ENCODE measurements around the gene SPTBN4.

SPTBN4 gene

DNA sequence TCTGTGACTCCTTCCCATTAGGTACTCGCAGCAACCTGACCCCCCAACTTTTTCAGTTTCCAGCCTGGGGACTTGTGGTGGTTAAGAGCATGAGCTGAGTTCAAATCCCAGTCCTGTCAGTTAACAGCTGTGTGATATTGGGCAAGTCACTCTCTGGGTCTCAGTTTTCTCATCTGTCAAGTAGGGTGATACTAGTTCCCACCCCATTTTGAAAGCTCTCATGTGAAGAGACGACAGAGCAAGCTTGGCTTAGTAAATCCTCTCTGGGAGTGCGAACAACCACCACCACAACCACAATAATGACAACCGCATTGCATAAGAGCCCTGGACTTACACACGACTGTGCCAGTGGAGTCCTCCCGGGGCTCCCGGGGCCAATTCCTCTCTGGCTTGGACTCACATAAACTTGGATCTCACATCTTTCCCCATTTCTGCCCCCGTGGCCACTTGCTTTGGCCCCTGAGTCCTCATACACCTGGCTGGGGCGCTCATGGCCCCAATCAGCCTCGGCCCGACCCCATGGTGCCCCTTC, 1.7 kb upstream of the SPTBN4 start:
- Histone ChIP-seq H3K27me3 (peaks cover 45% of the 10 kb centered on the region), H3K4me3 (ENCODE audit: low read depth in 1 of 2, low read length in 1 of 2) (peak overlapping the region; percentile 70 to 83), H3K36me3 (no peaks in the 10 kb centered on the region), H3K4me1 (ENCODE audit: control insufficient read depth in 1 of 2, insufficient read depth in 1 of 2, low read depth in 1 of 2, low read length in 1 of 2) (peaks cover 41 to 45% of the 10 kb centered on the region in 2 experiments), H3K27ac (peak overlapping the region; percentile 66), H3K9me3 (no peaks in the 10 kb centered on the region)
- TF ChIP-seq, protein P1, sequence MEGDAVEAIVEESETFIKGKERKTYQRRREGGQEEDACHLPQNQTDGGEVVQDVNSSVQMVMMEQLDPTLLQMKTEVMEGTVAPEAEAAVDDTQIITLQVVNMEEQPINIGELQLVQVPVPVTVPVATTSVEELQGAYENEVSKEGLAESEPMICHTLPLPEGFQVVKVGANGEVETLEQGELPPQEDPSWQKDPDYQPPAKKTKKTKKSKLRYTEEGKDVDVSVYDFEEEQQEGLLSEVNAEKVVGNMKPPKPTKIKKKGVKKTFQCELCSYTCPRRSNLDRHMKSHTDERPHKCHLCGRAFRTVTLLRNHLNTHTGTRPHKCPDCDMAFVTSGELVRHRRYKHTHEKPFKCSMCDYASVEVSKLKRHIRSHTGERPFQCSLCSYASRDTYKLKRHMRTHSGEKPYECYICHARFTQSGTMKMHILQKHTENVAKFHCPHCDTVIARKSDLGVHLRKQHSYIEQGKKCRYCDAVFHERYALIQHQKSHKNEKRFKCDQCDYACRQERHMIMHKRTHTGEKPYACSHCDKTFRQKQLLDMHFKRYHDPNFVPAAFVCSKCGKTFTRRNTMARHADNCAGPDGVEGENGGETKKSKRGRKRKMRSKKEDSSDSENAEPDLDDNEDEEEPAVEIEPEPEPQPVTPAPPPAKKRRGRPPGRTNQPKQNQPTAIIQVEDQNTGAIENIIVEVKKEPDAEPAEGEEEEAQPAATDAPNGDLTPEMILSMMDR (IDR thresholded peaks at IDR 0.05): no peak

DNA sequence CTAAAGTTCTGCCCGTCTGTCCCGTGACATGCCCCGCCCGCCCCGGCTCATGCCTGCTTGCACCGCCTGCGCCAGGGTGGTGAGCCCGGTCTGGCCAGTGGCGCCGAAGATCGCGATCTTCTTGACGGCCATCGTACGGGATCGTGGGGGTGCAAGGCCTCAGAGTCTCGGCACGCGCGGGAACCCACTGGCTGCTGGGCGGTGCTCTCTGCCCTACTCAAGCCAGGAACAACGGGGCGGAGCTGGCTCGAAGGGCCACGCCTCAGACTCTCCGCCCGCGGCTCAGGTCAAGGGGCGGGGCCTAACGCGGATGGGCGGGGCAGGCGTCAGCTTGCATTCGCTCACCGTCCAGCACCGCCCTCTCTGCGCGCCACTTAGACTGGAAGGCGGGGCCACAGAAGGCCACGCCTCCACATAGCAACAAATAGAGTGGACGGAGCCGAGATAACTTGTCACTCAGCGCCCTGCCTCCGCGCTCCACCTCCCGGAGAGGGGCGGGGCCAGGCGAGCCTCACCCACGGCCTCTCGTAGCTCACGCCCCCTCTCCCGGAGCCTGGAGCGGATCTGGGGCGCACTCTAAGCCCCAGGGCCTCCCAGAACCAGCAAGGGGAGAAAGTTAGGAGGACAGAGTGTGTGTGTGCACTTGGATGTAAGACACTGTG, 1.1 kb upstream of the SPTBN4 start, which contains the start of gene BLVRB:
TSS of gene BLVRB (minus strand) at position 189 of the 662 bp plus-strand sequence. CDS start at position 132, 57 bp downstream.
- peaks cover 51% of the 10 kb centered on the region for H3K27me3 ChIP-seq
- peak within 1 kb of the TSS; percentile 70 to 83 for H3K4me3 ChIP-seq (ENCODE audit: low read depth in 1 of 2, low read length in 1 of 2)
- peaks cover 41 to 45% of the 10 kb centered on the region in 2 experiments for H3K4me1 ChIP-seq (ENCODE audit: control insufficient read depth in 1 of 2, insufficient read depth in 1 of 2, low read depth in 1 of 2, low read length in 1 of 2)
- H3K36me3 ChIP-seq: no peaks in the 10 kb centered on the region
- H3K9me3 ChIP-seq: no peaks in the 10 kb centered on the region
- peak within 1 kb of the TSS; percentile 66 for H3K27ac ChIP-seq
- TF ChIP-seq, protein P1 (IDR thresholded peaks at IDR 0.05): peak; percentile 42

DNA sequence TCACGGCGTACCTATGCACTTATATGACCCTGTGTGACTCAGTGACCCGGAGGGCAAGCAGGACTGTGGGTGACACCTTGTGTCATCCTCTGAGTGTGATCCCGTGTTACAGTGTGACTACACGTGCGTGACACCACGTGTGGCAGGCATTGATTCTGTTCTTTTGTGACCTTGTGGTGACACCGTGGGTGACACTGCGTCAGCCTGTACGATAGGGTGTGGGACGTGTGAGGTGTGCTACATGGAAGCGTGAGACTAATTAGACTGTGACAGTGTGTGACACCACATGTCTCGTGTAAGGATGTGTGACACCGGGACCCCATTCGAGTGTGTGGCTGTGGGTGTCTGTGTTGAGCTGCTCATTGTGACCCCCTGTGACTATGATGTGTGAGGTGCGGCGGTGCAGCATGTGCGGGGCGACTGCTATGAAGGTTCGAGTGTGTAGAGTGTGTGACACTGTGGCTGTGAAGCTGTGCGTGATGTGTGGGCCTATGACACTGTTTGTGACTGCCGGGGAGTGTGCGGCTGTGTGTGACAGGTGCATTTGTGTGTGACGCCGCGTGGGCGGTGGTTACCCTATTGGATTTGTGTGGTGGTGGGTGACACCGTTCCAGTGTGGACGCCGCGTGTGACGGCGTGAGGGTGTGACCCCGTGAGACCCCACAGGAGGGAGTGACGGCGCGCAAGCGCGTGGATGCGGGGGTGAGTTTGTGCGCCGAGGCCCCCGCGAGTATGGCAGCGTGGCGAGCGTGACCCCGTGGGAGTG, 399 bp upstream of the SPTBN4 start:
- Histone ChIP-seq H3K9me3 (no peaks in the 10 kb centered on the region), H3K4me3 (ENCODE audit: low read depth in 1 of 2, low read length in 1 of 2) (peak overlapping the region; percentile 70 to 83), H3K36me3 (no peaks in the 10 kb centered on the region), H3K4me1 (ENCODE audit: control insufficient read depth in 1 of 2, insufficient read depth in 1 of 2, low read depth in 1 of 2, low read length in 1 of 2) (peaks cover 38 to 45% of the 10 kb centered on the region in 2 experiments), H3K27me3 (peaks cover 54% of the 10 kb centered on the region), H3K27ac (peak overlapping the region; percentile 66)
- TF ChIP-seq, protein P1 (IDR thresholded peaks at IDR 0.05): no peak

DNA sequence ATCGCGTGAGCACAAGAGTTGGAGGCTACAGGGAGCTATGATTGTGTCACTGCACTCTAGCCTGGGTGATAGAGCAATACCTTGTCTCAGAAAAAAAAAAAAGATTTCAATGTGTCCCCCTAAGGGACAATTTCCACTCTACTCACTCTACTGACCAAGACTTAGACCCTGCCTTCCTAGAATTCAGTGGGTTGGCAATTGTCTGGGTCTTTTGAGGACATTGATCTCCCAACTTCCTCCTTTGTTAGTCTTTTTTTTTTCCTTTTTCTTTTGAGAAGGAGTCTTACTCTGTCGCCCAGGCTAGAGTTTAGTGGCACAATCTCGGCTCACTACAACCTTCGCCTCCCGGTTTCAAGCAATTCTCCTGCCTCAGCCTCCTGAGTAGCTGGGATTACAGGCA, 2.2 kb downstream of the SPTBN4 start:
- H3K9me3 ChIP-seq: no peaks in the 10 kb centered on the region
- TF ChIP-seq, protein P1 (IDR thresholded peaks at IDR 0.05): no peak
- peaks cover 54% of the 10 kb centered on the region for H3K27me3 ChIP-seq
- H3K4me3 ChIP-seq (ENCODE audit: low read depth in 1 of 2, low read length in 1 of 2): no peak overlapping the region
- H3K27ac ChIP-seq: no peak overlapping the region
- H3K36me3 ChIP-seq: no peaks in the 10 kb centered on the region
- peaks cover 25 to 29% of the 10 kb centered on the region in 2 experiments for H3K4me1 ChIP-seq (ENCODE audit: control insufficient read depth in 1 of 2, insufficient read depth in 1 of 2, low read depth in 1 of 2, low read length in 1 of 2)

DNA sequence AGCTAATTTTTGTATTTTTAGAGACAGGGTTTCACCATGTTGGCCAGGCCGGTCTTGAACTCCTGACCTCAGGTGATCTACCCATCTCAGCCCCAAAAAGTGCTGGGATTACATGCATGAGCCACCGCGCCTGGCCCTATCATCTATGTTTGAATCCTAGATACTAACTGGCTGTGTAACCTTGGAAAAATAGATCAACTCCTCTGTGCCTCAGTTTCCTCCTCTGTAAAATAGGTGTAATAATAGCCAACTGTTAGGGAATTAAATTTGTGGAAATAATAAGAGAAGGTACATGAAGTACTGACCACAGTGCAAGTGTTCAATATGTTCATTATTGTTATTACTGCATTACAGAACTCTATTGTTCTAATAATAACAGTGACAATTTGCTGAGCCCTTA, 4.3 kb downstream of the SPTBN4 start:
- Histone ChIP-seq H3K36me3 (no peaks in the 10 kb centered on the region), H3K4me3 (ENCODE audit: low read depth in 1 of 2, low read length in 1 of 2) (no peak overlapping the region), H3K4me1 (ENCODE audit: control insufficient read depth in 1 of 2, insufficient read depth in 1 of 2, low read depth in 1 of 2, low read length in 1 of 2) (peaks cover 7 to 8% of the 10 kb centered on the region in 2 experiments), H3K27me3 (peaks cover 51% of the 10 kb centered on the region), H3K9me3 (no peaks in the 10 kb centered on the region), H3K27ac (no peak overlapping the region)
- TF ChIP-seq, protein P1 (IDR thresholded peaks at IDR 0.05): no peak

All from neutrophil (primary cell).